ENCODE data around the gene IMPDH1.
A peak's percentile ranks its signal among the peaks of the same experiment; 100 is the strongest.

Gene IMPDH1

DNA sequence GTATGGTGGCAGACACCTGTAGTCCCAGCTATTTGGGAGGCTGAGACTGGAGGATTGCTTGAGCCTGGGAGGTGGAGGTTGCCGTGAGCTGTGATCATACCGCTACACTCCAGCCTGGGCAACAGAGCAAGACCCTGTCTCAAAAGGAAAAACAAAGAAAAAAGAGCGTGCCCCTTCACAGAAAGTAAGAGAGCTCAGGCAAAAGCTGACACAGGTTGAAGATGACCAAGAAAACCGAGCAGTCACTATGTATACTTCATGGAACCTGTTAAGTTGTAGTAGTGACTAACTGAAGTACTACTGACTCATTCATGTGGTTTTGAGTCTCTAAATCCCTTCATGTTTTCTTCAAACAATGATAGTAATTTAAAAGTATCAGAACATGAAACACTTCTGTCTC, 47.1 kb downstream of the IMPDH1 start:
- peaks cover 14% of the 10 kb centered on the region; the same call in 1 of the 2 replicates for H3K27me3 ChIP-seq (ENCODE audit: insufficient read depth, low read length)
- no peak overlapping the region for H3K27ac ChIP-seq (ENCODE audit: low read depth, low read length, poor library complexity, severe bottlenecking)
- no peak for TF ChIP-seq EZH2 (IDR thresholded peaks at IDR 0.05; ENCODE audit: borderline replicate concordance, low read length)
- TF ChIP-seq, protein P1, sequence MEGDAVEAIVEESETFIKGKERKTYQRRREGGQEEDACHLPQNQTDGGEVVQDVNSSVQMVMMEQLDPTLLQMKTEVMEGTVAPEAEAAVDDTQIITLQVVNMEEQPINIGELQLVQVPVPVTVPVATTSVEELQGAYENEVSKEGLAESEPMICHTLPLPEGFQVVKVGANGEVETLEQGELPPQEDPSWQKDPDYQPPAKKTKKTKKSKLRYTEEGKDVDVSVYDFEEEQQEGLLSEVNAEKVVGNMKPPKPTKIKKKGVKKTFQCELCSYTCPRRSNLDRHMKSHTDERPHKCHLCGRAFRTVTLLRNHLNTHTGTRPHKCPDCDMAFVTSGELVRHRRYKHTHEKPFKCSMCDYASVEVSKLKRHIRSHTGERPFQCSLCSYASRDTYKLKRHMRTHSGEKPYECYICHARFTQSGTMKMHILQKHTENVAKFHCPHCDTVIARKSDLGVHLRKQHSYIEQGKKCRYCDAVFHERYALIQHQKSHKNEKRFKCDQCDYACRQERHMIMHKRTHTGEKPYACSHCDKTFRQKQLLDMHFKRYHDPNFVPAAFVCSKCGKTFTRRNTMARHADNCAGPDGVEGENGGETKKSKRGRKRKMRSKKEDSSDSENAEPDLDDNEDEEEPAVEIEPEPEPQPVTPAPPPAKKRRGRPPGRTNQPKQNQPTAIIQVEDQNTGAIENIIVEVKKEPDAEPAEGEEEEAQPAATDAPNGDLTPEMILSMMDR (IDR thresholded peaks at IDR 0.05; ENCODE audit: low read length), result no peak
- no peaks in the 10 kb centered on the region for H3K79me2 ChIP-seq (ENCODE audit: insufficient read depth, low read length)
- H3K9me3 ChIP-seq (ENCODE audit: low read length), result no peaks in the 10 kb centered on the region
- H3K9me2 ChIP-seq (ENCODE audit: low read depth, low read length), result no peaks in the 10 kb centered on the region
- H3F3A ChIP-seq (ENCODE audit: insufficient read depth, low read length), result no peaks in the 10 kb centered on the region
- no peak overlapping the region for H3K4me3 ChIP-seq (ENCODE audit: low read depth, low read length, poor library complexity, severe bottlenecking)
- no peaks in the 10 kb centered on the region for H4K20me1 ChIP-seq (ENCODE audit: insufficient read depth, low read length)
- no peaks in the 10 kb centered on the region for H3K36me3 ChIP-seq (ENCODE audit: insufficient read depth, low read length)
- H3K4me2 ChIP-seq (ENCODE audit: low read length), result no peak overlapping the region
- no peak overlapping the region for H2AFZ ChIP-seq (ENCODE audit: low read length)
- H3K9ac ChIP-seq (ENCODE audit: low read length), result no peak overlapping the region
- peaks cover 7% of the 10 kb centered on the region for H3K4me1 ChIP-seq (ENCODE audit: insufficient read depth, low read length, severe bottlenecking)

DNA sequence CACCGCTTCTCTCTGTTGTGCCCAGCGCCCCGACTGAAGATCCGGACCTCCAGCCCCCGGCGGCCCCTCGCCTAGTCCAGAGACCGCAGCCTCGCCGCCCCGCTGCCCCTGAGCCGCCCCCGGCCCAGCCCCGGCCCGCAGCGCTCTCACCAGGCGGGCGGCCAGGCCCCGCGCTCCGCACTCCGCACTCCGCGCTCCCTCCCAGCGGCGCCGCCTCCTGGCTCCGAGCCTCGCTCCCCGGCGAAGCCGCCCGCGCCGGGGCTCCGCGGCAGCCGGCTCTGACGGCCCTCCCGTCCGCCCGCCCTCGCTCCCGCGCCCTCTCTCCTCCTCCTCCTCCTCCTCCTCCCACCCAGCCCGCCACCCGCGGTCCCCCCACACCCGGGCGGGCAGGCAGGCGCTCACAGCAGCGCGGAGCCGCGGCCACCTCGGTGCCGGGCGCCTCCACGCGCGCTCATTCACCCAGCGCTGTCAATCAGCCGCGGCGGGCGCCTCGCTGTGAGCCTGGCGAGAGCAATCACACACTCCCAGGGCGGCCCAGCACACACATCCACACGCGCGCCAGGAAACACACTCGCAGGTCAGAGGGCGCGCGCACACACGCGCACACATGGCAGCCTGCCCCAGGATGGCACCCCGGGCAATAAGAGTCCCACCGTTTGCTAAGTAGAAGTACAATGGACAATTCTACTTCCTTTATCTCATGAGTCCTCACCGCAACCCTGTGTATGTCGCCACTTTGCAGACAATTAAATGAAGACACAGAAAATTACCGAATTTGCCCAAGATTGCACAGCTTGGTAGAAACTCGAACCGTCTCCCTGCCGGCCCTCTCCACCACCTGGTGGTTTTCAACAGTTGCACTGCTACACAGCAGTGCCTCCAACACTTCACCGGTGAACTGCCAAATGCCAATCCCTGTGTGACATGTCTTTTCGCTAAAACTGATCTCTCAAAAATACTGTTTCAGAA, 48.1 kb downstream of the IMPDH1 start, which contains the start of gene PRRT4:
TSS of gene PRRT4 (minus strand) at position 280 of the 969 bp plus-strand sequence.
- H3K4me2 ChIP-seq (ENCODE audit: low read length), result peak within 1 kb of the TSS; percentile 39
- peaks cover 14% of the 10 kb centered on the region; the same call in 1 of the 2 replicates for H3K27me3 ChIP-seq (ENCODE audit: insufficient read depth, low read length)
- no peak for TF ChIP-seq EZH2 (IDR thresholded peaks at IDR 0.05; ENCODE audit: borderline replicate concordance, low read length)
- TF ChIP-seq, protein P1 (IDR thresholded peaks at IDR 0.05; ENCODE audit: low read length), result no peak
- no peaks in the 10 kb centered on the region for H3K36me3 ChIP-seq (ENCODE audit: insufficient read depth, low read length)
- H3K4me3 ChIP-seq (ENCODE audit: low read depth, low read length, poor library complexity, severe bottlenecking), result peak within 1 kb of the TSS; percentile 51
- no peaks in the 10 kb centered on the region for H3K9me3 ChIP-seq (ENCODE audit: low read length)
- no peaks in the 10 kb centered on the region for H3K9me2 ChIP-seq (ENCODE audit: low read depth, low read length)
- no peaks in the 10 kb centered on the region for H4K20me1 ChIP-seq (ENCODE audit: insufficient read depth, low read length)
- H3K27ac ChIP-seq (ENCODE audit: low read depth, low read length, poor library complexity, severe bottlenecking), result no peak within 1 kb of the TSS
- no peaks in the 10 kb centered on the region for H3K79me2 ChIP-seq (ENCODE audit: insufficient read depth, low read length)
- no peaks in the 10 kb centered on the region for H3F3A ChIP-seq (ENCODE audit: insufficient read depth, low read length)
- H3K4me1 ChIP-seq (ENCODE audit: insufficient read depth, low read length, severe bottlenecking), result peaks cover 7% of the 10 kb centered on the region
- no peak within 1 kb of the TSS for H2AFZ ChIP-seq (ENCODE audit: low read length)
- no peak within 1 kb of the TSS; the same call in 1 of the 2 replicates for H3K9ac ChIP-seq (ENCODE audit: low read length)

DNA sequence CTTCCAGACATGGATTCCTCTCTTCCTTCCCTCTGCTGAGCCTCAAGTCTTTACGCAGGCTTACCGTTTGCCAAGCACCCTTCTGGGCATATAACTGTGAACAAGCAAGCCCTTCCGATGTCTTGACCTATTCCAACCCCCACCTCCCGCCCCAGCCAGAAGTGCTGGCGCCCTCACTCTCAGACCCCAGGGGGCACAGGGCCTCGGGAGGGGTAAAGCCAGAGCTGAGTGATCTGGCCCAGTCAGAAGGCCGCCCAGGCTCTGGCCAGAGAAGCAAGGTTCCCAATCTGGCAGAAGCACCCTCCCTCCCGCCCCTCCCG, 49.5 kb downstream of the IMPDH1 start:
- Histone ChIP-seq H2AFZ (ENCODE audit: low read length) (no peak overlapping the region), H4K20me1 (ENCODE audit: insufficient read depth, low read length) (no peaks in the 10 kb centered on the region), H3K4me3 (ENCODE audit: low read depth, low read length, poor library complexity, severe bottlenecking) (no peak overlapping the region), H3K9me3 (ENCODE audit: low read length) (no peaks in the 10 kb centered on the region), H3K27ac (ENCODE audit: low read depth, low read length, poor library complexity, severe bottlenecking) (no peak overlapping the region), H3K36me3 (ENCODE audit: insufficient read depth, low read length) (no peaks in the 10 kb centered on the region), H3K27me3 (ENCODE audit: insufficient read depth, low read length) (peaks cover 14% of the 10 kb centered on the region; the same call in 1 of the 2 replicates), H3K79me2 (ENCODE audit: insufficient read depth, low read length) (no peaks in the 10 kb centered on the region), H3K9me2 (ENCODE audit: low read depth, low read length) (no peaks in the 10 kb centered on the region), H3F3A (ENCODE audit: insufficient read depth, low read length) (no peaks in the 10 kb centered on the region), H3K4me1 (ENCODE audit: insufficient read depth, low read length, severe bottlenecking) (peaks cover 7% of the 10 kb centered on the region), H3K9ac (ENCODE audit: low read length) (no peak overlapping the region), H3K4me2 (ENCODE audit: low read length) (no peak overlapping the region)
- TF ChIP-seq, protein P1 (IDR thresholded peaks at IDR 0.05; ENCODE audit: low read length), result no peak
- no peak for TF ChIP-seq EZH2 (IDR thresholded peaks at IDR 0.05; ENCODE audit: borderline replicate concordance, low read length)

Data from OCI-LY1 (cell line).